C4-2B (cell line): ENCODE measurements around the gene QRICH2.
"Not testable (repeated sequence)": the region's sequence is repeated elsewhere in the genome, so short reads cannot be mapped to it uniquely, and the experiment has no call there.

Experiments used
- H3K27ac ChIP-seq: fragments of 450-650 bp; 2 replicates; pipeline ENCODE4 v1.5.1; 2017
- CTCF ChIP-seq: fragments of 450-650 bp; conservative IDR thresholded peaks from 2 replicates; pipeline ENCODE4 v1.5.1; 2017; ENCODE audit warnings: mild to moderate bottlenecking
- ZFX ChIP-seq: fragments of 450-650 bp; IDR thresholded peaks from 2 replicates; pipeline ENCODE4 v1.6.1; 2017

The QRICH2 gene

GRCh38 chr17:76260669-76261068 lies 47.4 kb downstream of the QRICH2 start:
- no peak for TF ChIP-seq ZFX
- TF ChIP-seq CTCF: no peak
- no peak overlapping the region for H3K27ac ChIP-seq

- TF ChIP-seq CTCF (no peak), ZFX (no peak)
- no peak overlapping the region for H3K27ac ChIP-seq
These were observed 47.9 kb downstream of the QRICH2 start for GRCh38 chr17:76260220-76260619.

- not testable (repeated sequence) for H3K27ac ChIP-seq
These were observed 51.5 kb downstream of the QRICH2 start for GRCh38 chr17:76256430-76257050.

GRCh38 chr17:76255801-76256429 lies 52.2 kb downstream of the QRICH2 start:
- H3K27ac ChIP-seq: no peak overlapping the region
- TF ChIP-seq CTCF (no peak), ZFX (no peak)

- no peak overlapping the region for H3K27ac ChIP-seq
- TF ChIP-seq ZFX: no peak
- TF ChIP-seq CTCF: no peak
These were observed 53.8 kb downstream of the QRICH2 start for GRCh38 chr17:76254275-76254674.

GRCh38 chr17:76253841-76254240 lies 54.2 kb downstream of the QRICH2 start:
- TF ChIP-seq CTCF (no peak), ZFX (no peak)
- no peak overlapping the region for H3K27ac ChIP-seq

GRCh38 chr17:76252967-76253766 lies 54.9 kb downstream of the QRICH2 start:
- not testable (repeated sequence) for H3K27ac ChIP-seq

- TF ChIP-seq ZFX (no peak), CTCF (no peak)
- H3K27ac ChIP-seq: no peak overlapping the region
These were observed 55.8 kb downstream of the QRICH2 start for GRCh38 chr17:76252040-76252954.
